ENCODE results near the gene TIMP4. TPM values are rescaled to one million over a fixed set of nuclear protein-coding genes. Genes with fewer than 3 reads are reported as not detected.

The TIMP4 gene
- total RNA-seq, 1 donor from 2014 or later, result 6.9 TPM

- ATAC-seq (peak; percentile 63), DNase-seq (no peak)
- intact Hi-C loops (cut with DNase I), result loop anchor here (5.0 kb wide), 1 partner anchor 343 kb away; the partner anchor contains the start of gene TSEN2
- Histone ChIP-seq H3K36me3 (no peaks in the 10 kb centered on the region), H3K4me1 (peaks cover 12% of the 10 kb centered on the region), H3K4me3 (no peak overlapping the region), H3K27me3 (no peaks in the 10 kb centered on the region), H3K9me3 (no peaks in the 10 kb centered on the region), H3K27ac (no peak overlapping the region)
- TF ChIP-seq CTCF (IDR thresholded peaks at IDR 0.05), result peak; percentile 55
Observed at GRCh38 chr3:12139111-12139511, 19.6 kb downstream of the TIMP4 start.

GRCh38 chr3:12138044-12138443 lies 20.7 kb downstream of the TIMP4 start:
- Histone ChIP-seq H3K36me3 (no peaks in the 10 kb centered on the region), H3K27ac (no peak overlapping the region), H3K27me3 (peaks cover 6% of the 10 kb centered on the region), H3K4me3 (no peak overlapping the region), H3K4me1 (peaks cover 12% of the 10 kb centered on the region), H3K9me3 (no peaks in the 10 kb centered on the region)
- TF ChIP-seq CTCF (IDR thresholded peaks at IDR 0.05), result peak; percentile 42
- peak; percentile 72 for ATAC-seq
- DNase-seq, result no peak
- intact Hi-C loops (cut with DNase I), result loop anchor here (5.0 kb wide), 1 partner anchor 344 kb away; the partner anchor contains the start of gene TSEN2

GRCh38 chr3:12136371-12136770 lies 22.3 kb downstream of the TIMP4 start:
- Histone ChIP-seq H3K9me3 (no peaks in the 10 kb centered on the region), H3K27me3 (peaks cover 6% of the 10 kb centered on the region), H3K27ac (no peak overlapping the region), H3K4me3 (no peak overlapping the region), H3K4me1 (peaks cover 12% of the 10 kb centered on the region), H3K36me3 (no peaks in the 10 kb centered on the region)
- intact Hi-C loops (cut with DNase I), result loop anchor here (5.0 kb wide), 1 partner anchor 346 kb away; the partner anchor contains the start of gene TSEN2
- DNase-seq (no peak), ATAC-seq (no peak)
- no peak for TF ChIP-seq CTCF (IDR thresholded peaks at IDR 0.05)

GRCh38 chr3:12135029-12135657 lies 23.6 kb downstream of the TIMP4 start:
- peak; percentile 95 for ATAC-seq
- DNase-seq, result peak; percentile 86
- H3K4me1 ChIP-seq, result peaks cover 12% of the 10 kb centered on the region
- peaks cover 6% of the 10 kb centered on the region for H3K27me3 ChIP-seq
- H3K36me3 ChIP-seq, result no peaks in the 10 kb centered on the region
- no peak overlapping the region for H3K27ac ChIP-seq
- TF ChIP-seq CTCF (IDR thresholded peaks at IDR 0.05), result peak; percentile 91
- no peaks in the 10 kb centered on the region for H3K9me3 ChIP-seq
- intact Hi-C loops (cut with DNase I), result loop anchor here (5.0 kb wide), 1 partner anchor 347 kb away; the partner anchor contains the start of gene TSEN2
- no peak overlapping the region for H3K4me3 ChIP-seq

- H3K4me3 ChIP-seq, result no peak overlapping the region
- no peak overlapping the region for H3K27ac ChIP-seq
- ATAC-seq (no peak), DNase-seq (no peak)
- TF ChIP-seq CTCF (IDR thresholded peaks at IDR 0.05), result no peak
- peaks cover 6% of the 10 kb centered on the region for H3K27me3 ChIP-seq
- intact Hi-C loops (cut with DNase I), result no loop called here
- no peaks in the 10 kb centered on the region for H3K36me3 ChIP-seq
- no peaks in the 10 kb centered on the region for H3K4me1 ChIP-seq
- no peaks in the 10 kb centered on the region for H3K9me3 ChIP-seq
Observed at GRCh38 chr3:12132881-12133280, 25.8 kb downstream of the TIMP4 start.
